AG04450 (cell line): ENCODE measurements around the gene CNOT11. TPM values are rescaled to one million over a fixed set of nuclear protein-coding genes. Genes with fewer than 3 reads are reported as not detected.

Source experiments
- CTCF ChIA-PET: fragments of 300-600, 350-600 bp; formaldehyde crosslinking; extraction: SDS; loops from one replicate; lab custom pipeline; 2022; ENCODE audit warnings: antibody characterized with exemption, inconsistent platforms; lab: Charles Lee
- POLR2A ChIA-PET: fragments of 350-600 bp; formaldehyde crosslinking; extraction: SDS; loops from one replicate; lab custom pipeline; 2021; ENCODE audit warnings: antibody characterized with exemption, inconsistent platforms; lab: Yijun Ruan, JAX
- DNase-seq: peaks from one replicate; pipeline ENCODE4 v3.0.0-alpha.2; 2011; ENCODE audit warnings: low read depth, low spot score
- H3K27ac ChIP-seq: one replicate; pipeline ENCODE4 v1.5.1; 2012; ENCODE audit warnings: low read depth, low read length, control low read depth
- H3K27me3 ChIP-seq: one replicate; pipeline ENCODE4 v1.6.0; 2012; ENCODE audit warnings: low read length; ENCODE audit not compliant: control insufficient read depth, insufficient read depth
- H3K4me3 ChIP-seq: 2 replicates; pipeline ENCODE4 v1.5.1; 2011; ENCODE audit warnings: mild to moderate bottlenecking, low read depth, low read length, control low read depth
- H3K9me3 ChIP-seq: 2 replicates; pipeline ENCODE4 v1.5.1; 2012; ENCODE audit warnings: low read length; ENCODE audit not compliant: control insufficient read depth, insufficient read depth
- CTCF ChIP-seq: IDR thresholded peaks from 2 replicates; pipeline ENCODE4 v1.5.1; 2011; ENCODE audit warnings: low read depth, low read length, control low read depth, inconsistent platforms
- polyA plus RNA-seq: library from polyadenylated mRNA; depleted of rRNA; stranded (reverse); fragments of >200 nt; gene quantifications from 2 replicates; pipeline ENCODE4 v1.2.3, GENCODE V29; 2011

CNOT11 gene
- polyA plus RNA-seq, 1 experiment = 68.5 TPM

- ChIA-PET CTCF (no interaction called here), POLR2A (no interaction called here)
These were observed 11.8 kb downstream of the CNOT11 start for GRCh38 chr2:101264360-101264939.

GRCh38 chr2:101265893-101266499 lies 13.3 kb downstream of the CNOT11 start:
- Histone ChIP-seq H3K4me3 (no peak overlapping the region), H3K9me3 (no peaks in the 10 kb centered on the region), H3K27ac (no peak overlapping the region), H3K27me3 (no peaks in the 10 kb centered on the region)
- POLR2A ChIA-PET = no interaction called here
- CTCF ChIA-PET = interaction anchor here (0.6 to 1.3 kb wide), 3 partner anchors 229 to 611 kb away, joined by 3 to 4 read pairs (median 4); no protein-coding TSS in a partner anchor
- no peak for DNase-seq
- TF ChIP-seq CTCF = no peak

More at GRCh38 chr2:101264360-101264939, 11.8 kb downstream of the CNOT11 start:
- H3K27me3 ChIP-seq = no peaks in the 10 kb centered on the region
- H3K9me3 ChIP-seq = no peaks in the 10 kb centered on the region
- no peak for TF ChIP-seq CTCF
- no peak overlapping the region for H3K4me3 ChIP-seq
- no peak overlapping the region for H3K27ac ChIP-seq
- DNase-seq = no peak

GRCh38 chr2:101267671-101268656 lies 15.3 kb downstream of the CNOT11 start:
- POLR2A ChIA-PET = no interaction called here
- CTCF ChIA-PET = no interaction called here

GRCh38 chr2:101270700-101271259 lies 18.1 kb downstream of the CNOT11 start:
- ChIA-PET POLR2A (no interaction called here), CTCF (interaction anchor here (0.6 to 1.9 kb wide), 3 partner anchors 10 to 258 kb away, joined by 3 to 5 read pairs (median 3); no protein-coding TSS in a partner anchor)
- H3K9me3 ChIP-seq = no peaks in the 10 kb centered on the region

More at GRCh38 chr2:101267671-101268656, 15.3 kb downstream of the CNOT11 start:
- Histone ChIP-seq H3K9me3 (no peaks in the 10 kb centered on the region), H3K27ac (no peak overlapping the region), H3K27me3 (no peaks in the 10 kb centered on the region), H3K4me3 (no peak overlapping the region)
- DNase-seq = no peak
- TF ChIP-seq CTCF = no peak

More at GRCh38 chr2:101270700-101271259, 18.1 kb downstream of the CNOT11 start:
- Histone ChIP-seq H3K27me3 (no peaks in the 10 kb centered on the region), H3K4me3 (no peak overlapping the region), H3K27ac (no peak overlapping the region)
- no peak for TF ChIP-seq CTCF
- no peak for DNase-seq
